HG02938 (cell line): ENCODE data around the gene SLC29A1.

Source experiments
- ATAC-seq: cut with Tn5 transposase; IDR thresholded peaks from one replicate; pipeline ENCODE4 v1.9.1; 2021; ENCODE audit warnings: mild to moderate bottlenecking, moderate library complexity; ENCODE audit not compliant: unreplicated experiment

Gene SLC29A1

DNA sequence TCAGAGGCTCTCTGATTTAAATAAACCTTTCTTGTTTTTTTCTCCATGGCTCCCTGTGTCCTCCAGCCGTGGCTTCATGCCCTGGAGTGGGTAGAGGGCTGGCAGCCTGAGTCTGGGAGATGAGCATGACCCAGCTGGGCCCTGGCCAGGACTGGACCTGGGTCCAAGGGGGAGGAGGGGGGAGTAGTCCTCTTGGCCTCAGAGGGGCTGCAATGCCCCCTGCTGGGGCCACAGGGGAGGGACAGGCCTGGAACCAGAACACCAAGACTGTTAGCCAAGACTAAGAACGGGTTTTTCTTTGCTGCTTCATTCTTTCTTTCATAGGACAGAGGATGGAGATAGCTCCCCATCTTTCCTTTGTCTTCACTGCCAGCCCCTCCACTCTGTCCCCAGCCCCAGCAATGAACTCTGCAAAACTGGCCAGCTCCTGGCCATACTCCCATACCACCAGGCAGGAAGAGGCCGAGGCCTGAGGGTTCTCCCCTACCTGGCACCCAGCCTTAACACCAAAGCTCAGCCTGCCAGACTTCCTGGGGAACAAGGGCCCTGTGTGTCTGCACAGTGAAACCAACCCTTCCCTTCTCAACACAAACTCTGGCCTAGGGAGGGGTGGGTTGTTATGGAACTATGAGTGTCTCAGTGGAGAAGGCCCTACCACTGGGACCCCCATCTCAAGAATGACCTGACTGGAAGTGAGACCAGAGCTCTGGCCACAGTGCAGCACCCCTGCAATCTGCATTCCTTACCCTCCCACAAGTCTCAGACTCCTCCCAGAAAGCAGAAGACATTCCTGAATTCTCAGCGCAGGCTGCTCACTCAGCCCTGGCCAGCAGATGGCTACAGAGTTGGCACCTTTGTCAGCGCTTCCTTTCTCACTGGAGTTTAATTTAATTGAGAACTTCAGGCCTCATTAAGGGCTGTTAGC, 11.0 kb downstream of the SLC29A1 start:
- no peak for ATAC-seq

DNA sequence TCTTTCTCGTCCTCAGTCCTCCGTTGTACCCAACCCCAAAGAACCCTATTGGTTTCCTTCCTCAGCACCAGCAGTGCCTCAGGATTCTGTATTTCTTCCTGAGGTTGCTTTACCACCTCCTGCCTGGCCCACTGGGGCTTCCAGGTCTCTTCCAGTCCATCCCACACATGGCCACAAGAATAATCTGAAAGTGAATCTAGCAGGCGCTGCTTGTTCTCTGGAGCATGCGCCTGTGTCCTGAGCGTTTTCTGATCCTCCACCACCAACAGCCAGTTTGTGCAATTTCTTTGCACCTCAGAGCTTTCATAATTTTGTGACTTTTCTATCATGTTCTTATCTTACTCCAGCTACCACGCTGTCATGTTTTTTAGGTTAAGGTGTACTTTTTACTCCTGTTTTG, 11.9 kb downstream of the SLC29A1 start:
- ATAC-seq = no peak

DNA sequence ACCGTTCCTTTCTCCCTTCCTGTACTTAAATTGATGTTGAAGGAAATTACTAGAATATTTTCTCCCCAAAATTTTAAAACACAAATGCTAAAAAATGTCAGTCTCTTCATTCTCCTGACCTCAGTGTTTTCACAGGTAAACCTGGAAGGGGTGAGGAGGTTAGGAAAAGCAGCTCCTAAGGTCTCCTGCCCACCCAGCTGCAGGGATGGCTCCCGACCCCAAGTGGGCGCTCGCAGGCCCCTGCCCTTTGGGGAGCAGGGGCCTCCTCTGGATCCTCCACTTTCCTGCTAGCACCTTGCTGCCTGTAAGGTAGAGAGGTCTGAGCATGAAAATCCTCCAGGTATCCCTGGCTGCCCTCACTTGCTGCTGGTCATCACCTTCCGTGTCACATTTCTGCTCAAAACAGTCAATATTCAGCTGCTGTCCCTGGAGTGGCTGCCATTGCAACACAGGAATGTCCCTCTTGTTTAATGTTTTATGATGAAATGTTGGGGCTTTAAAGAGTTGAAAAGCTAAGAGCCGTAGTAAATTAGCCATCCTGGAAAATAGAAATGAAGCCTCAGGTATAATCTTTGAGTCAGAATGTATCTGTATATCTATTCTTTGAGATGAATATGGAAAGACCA, 12.6 kb downstream of the SLC29A1 start:
- ATAC-seq = no peak

DNA sequence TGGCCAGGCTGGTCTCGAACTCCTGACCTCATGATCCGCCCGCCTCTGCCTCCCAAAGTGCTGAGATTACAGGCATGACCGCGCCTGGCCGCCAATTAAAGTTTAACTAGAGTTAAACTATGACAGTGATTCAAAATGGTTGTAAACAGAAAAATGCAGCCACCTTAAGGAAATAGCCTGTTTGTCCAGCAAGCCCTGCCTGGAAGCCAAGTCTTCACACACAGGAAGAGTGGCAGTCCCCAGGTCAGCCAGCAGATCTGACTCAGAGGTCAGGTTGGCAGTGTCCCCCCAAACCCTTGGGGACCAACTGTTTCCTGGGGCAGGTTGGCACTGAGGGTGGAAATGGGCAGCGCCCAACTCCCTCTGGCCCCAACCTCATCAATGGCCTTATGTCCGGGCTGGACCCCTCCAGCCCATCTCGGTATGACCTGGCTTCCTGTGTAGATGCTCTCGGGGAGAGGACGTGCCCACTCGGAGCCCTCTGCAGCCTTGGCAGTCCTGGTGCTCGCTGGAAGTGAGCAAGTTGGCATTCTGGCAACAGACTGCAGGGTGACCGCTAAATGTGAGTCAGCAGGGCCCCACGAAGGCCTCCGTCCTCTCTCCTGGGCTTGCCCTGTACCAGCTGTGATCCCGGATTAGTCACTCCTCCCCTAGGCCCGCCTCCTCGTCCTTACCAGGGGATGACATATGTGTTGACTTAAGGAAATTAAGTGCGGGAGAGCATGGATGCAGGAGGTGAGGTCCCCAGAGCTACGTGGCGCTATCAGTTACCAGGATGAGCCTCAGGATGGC, 13.8 kb downstream of the SLC29A1 start:
- peak; percentile 52 for ATAC-seq

DNA sequence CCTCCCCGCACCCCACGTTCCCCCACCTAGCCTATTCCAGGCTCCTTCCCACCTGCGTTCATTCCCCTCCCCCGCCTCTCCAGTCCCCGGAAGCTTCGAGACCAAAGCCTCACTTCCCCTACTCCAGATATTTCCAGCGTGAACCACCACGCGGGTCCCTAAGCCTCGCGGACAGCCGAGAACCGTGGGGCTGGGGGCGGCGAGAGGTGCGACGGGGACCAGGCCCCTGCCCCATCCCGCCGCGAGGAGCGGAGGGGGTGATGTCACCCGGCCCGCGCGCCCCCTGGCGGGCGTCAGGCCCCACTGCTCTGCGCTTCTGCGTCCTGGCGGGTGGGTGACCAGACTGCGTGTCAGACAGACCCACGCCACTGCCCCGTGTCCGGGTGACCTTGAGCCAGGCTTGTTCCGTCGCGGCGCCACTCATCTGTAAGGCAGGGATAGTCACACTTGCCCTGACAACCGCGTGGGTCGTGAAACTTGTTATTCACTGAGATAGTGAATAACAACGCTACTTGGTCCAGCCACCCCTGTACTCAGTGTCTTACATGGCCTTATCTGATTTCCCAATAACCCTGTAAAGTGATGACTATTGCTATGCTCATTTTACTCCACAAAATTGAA, 14.5 kb downstream of the SLC29A1 start:
- peak; percentile 72 for ATAC-seq

DNA sequence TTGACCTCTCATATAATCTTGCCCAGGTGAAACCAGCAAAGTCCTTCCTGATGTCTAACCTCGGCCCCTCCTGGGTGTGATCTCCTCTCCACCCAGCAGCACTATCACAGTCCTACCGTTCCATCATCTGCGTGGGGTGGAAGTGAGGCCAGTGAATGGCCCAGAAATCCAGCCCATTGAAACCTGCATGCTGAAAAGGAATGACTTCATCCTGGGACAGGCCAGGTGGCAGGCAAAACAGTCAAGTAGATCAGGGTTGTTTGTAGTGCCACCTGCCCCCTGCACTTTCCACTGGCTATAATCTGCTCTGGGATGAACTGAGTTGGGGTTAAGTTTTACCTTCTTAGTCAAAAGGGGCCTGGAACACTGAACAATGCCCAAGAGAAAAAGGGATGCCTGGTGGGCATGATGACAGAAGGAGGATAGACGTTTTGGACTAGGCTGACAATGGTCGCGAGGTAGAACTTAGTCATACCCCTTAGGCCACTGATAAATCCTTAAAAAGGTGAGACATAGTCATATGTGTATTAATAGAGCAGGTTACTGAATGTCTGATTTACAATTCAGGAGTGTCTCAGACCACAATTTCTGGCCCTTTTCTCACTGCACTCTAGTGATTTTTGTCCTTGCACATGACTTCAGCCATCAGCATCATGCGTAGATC, 15.4 kb downstream of the SLC29A1 start:
- ATAC-seq = no peak

DNA sequence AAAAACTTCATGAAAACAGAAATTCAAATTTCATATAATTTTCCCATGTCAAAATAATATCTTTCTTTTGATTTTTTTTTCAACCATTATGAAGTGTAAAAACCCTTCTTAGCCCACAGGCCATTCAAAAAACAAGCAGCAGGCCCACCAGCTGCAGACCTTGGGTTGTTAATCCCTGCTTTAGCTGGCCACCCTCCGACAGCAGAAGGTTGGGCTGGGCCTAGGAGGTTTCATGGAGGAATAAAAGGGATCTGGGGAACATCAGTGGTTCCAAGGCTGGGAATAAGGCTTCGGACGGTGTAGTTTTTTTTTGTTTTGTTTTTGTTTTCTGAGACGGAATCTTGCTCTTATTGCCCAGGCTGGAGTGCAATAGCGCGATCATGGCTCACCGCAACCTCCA, 19.9 kb downstream of the SLC29A1 start:
- no peak for ATAC-seq

DNA sequence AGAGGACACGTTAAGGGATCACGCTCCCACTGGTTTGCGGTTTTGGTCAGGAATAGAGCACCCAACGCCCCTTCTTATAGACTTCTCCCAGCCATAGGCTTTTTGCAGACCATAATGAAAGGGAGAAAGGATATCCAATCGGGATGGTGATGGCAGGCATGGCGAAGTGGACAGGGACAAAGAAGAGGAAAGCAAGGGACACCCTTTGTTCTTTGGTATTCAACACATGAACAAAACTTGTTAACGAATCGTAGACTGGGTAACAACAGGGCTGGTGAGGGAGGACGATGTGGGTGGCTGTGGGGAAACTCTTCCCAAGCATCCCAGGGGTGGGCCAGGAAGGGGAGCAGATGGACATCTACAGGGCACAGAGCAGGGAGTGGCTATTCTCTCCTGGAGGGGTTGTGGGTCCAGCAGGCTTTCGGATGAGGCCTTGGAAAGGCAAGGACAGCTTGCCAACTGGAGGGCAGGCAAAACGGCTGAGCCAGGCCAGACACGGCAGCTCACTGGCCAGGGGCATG, 22.1 kb downstream of the SLC29A1 start:
- no peak for ATAC-seq

DNA sequence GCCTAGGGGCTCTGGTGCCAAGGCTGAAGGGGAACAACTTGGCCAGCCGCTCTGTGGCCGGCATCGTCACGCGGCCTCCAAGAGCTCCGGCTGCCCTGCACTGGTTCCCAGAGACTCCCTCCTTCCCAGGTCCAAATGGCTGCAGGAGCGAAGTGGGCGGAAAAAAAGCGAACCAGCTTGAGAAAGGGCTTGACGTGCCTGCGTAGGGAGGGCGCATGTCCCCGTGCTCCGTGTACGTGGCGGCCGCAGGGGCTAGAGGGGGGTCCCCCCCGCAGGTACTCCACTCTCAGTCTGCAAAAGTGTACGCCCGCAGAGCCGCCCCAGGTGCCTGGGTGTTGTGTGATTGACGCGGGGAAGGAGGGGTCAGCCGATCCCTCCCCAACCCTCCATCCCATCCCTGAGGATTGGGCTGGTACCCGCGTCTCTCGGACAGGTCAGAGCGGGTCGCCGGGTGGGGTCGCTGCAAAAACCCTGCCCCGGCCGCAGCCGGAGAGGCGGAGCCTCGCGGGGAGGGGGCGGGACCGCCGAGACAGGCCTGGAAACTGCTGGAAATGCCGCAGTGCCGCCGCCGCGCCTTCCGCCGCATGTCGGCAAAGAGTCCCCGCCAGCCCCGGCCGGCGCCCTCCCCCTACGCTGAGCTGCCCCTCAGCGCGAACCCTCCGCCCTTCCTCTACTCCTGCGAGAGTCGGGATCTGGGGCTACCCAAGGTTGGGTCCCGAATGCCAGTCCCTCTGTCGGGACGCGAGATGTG, 22.7 kb downstream of the SLC29A1 start:
- ATAC-seq = peak; percentile 36

DNA sequence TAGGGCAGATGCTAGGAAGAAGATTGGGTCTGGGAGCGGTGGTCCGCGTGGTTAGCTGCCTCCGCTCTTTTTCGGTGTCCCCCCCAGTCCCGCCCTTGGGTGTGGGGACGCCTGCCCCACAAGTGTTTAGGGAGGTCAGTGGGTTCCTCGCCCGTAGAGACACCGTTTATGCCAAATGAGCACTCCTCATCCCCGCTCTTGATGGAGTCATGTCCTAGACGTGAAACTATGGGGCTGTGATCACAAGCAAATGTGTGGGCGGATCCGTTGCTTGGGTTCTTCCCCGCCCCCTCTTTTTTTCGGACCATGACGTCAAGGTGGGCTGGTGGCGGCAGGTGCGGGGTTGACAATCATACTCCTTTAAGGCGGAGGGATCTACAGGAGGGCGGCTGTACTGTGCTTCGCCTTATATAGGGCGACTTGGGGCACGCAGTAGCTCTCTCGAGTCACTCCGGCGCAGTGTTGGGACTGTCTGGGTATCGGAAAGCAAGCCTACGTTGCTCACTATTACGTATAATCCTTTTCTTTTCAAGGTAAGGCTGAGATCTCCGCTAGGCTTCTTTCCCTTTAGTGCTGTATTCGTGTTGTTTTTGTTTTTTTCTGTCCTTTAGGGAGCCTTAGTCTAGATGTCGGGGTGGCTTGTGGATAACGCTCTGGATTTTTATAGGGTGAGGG, 23.4 kb downstream of the SLC29A1 start, which contains the start of gene HSP90AB1:
HSP90AB1 (plus strand) TSS at position 439 of the 675 bp plus-strand sequence. CDS start 1,529 bp downstream, outside the sequence.
- peak; percentile 56 for ATAC-seq

DNA sequence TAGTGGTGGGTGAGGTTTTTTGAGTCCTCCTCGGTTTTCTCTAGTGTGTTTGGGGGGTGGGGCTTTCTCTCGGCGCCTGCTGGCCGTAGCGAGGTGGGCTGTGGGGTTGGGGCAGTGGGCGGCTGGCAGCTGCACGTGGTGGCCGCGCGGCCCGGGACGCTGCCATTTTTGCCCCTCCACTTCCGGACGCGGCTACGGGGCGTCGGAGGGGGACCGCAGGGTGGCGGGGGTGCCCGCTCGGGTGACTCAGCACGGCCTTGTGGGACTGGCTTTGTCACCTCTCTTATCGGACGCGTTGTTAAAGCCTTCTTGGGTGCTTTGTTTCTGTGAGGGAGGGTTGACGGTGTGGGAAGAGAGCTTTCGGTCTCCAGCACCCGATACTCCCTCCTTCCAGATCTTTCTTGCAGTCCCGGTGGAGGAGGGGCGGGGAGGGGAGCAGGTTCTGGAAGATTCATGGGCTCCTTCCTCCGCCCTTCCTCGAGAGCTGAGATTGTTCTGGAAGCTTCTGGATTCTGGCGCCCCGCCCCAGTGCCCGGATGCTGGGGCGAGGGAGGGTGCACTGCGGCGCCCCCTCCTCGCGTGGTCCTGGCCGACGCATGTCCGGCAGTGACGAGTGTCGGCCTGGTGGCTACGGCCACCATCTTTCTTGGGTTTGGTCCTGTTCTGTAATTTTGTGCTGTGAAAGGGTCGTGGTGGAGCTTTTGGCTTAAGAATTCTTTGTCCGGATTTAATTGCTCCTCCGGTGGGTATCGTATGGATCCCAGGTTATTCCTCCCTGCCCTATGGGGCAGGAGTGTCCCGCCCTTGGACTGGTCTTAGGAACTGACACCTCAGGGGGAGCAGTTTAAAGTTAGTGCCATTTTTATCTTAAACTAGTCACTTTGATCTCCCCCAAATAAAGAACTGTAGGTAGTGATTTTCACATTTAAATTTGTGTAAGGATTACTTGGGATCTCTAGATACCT, 24.2 kb downstream of the SLC29A1 start:
- ATAC-seq = peak; percentile 26

DNA sequence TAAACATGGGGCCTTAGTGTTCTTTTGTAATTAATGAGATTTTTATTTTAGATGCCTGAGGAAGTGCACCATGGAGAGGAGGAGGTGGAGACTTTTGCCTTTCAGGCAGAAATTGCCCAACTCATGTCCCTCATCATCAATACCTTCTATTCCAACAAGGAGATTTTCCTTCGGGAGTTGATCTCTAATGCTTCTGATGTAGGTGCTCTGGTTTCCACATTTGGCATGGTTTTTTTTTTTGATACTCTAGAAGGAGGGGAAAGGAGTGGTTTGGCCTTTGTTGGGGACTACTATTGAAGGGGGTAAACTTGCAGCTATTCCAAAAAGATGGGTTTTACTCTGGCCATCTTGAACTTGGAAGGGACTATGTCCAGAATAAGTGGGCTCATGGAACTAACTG, 25.2 kb downstream of the SLC29A1 start:
- no peak for ATAC-seq

DNA sequence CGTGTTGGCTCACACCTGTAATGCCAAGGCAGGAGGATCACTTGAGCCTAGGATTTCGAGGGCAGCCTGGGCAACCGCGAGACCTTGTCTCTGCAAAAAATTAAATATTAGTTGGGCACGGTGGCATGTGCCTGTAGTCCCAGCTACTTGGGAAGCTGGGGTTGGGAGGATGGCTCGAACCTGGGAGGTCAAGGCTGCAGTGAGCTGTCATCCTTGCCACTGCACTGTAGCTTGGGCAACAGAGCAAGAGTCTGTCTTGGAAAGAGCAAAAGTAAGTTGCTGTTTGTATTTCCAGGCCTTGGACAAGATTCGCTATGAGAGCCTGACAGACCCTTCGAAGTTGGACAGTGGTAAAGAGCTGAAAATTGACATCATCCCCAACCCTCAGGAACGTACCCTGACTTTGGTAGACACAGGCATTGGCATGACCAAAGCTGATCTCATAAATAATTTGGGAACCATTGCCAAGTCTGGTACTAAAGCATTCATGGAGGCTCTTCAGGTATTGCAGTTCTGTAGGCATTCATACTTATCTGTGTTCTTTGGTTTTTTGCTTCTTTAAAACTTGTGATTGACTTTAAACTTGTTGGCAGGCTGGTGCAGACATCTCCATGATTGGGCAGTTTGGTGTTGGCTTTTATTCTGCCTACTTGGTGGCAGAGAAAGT, 25.8 kb downstream of the SLC29A1 start:
- no peak for ATAC-seq

DNA sequence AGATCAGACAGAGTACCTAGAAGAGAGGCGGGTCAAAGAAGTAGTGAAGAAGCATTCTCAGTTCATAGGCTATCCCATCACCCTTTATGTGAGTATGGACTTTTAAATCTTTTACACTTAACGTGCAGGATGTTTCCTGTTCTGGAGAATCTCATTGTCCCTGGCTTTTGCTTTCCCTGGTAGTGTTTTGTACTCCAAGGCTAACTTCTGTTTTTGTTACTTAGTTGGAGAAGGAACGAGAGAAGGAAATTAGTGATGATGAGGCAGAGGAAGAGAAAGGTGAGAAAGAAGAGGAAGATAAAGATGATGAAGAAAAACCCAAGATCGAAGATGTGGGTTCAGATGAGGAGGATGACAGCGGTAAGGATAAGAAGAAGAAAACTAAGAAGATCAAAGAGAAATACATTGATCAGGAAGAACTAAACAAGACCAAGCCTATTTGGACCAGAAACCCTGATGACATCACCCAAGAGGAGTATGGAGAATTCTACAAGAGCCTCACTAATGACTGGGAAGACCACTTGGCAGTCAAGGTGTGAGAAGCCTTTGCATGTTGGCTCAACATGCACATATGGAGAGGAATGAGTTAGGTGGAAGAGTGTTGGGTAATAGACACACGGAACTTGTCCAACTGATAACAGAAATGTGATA, 26.8 kb downstream of the SLC29A1 start:
- ATAC-seq = no peak

DNA sequence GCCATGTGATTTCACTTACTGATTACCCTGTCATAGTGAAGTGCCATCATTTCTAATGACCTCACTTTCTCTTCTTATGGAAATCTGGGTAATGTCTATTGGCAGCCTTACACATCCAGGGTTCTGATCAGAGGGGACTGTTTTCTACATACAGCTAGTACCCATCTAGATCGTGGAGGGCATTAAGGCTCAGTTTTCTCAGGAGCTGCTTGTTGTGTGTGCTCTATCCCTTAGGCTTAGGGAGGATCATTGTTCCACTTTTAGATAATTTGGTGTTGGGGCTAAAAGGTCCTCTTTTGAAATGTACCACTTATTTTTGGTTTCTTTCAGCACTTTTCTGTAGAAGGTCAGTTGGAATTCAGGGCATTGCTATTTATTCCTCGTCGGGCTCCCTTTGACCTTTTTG, 27.3 kb downstream of the SLC29A1 start:
- ATAC-seq = no peak
